ENCODE results near the gene XRCC1.

Gene XRCC1

GRCh38 chr19:43599635-43600295 lies 24.4 kb upstream of the XRCC1 start:
- H3K9me3 ChIP-seq (ENCODE audit: control insufficient read depth, low read length) = no peaks in the 10 kb centered on the region
- H3K4me3 ChIP-seq (ENCODE audit: extremely low read depth, insufficient read depth, low read length, poor library complexity, severe bottlenecking) = no peak overlapping the region
- 89 to 94% methylated on average over 1 to 2 of the region's 4 CpGs for WGBS, 2 experiments (ENCODE audit: insufficient coverage in 2 of 2)
- peaks cover 43% of the 10 kb centered on the region for H3K36me3 ChIP-seq (ENCODE audit: control insufficient read depth, insufficient read depth, low read length)
- H3K4me1 ChIP-seq (ENCODE audit: control insufficient read depth, insufficient read depth, low read length, poor library complexity, severe bottlenecking) = no peaks in the 10 kb centered on the region
- H3K27ac ChIP-seq (ENCODE audit: low read depth, low read length, severe bottlenecking) = no peak overlapping the region

GRCh38 chr19:43598445-43599240 lies 23.3 kb upstream of the XRCC1 start:
- Histone ChIP-seq H3K4me1 (ENCODE audit: control insufficient read depth, insufficient read depth, low read length, poor library complexity, severe bottlenecking) (no peaks in the 10 kb centered on the region), H3K9me3 (ENCODE audit: control insufficient read depth, low read length) (no peaks in the 10 kb centered on the region), H3K27ac (ENCODE audit: low read depth, low read length, severe bottlenecking) (no peak overlapping the region), H3K4me3 (ENCODE audit: extremely low read depth, insufficient read depth, low read length, poor library complexity, severe bottlenecking) (no peak overlapping the region), H3K36me3 (ENCODE audit: control insufficient read depth, insufficient read depth, low read length) (peaks cover 53% of the 10 kb centered on the region)
- whole genome bisulfite sequencing, 2 experiments (ENCODE audit: insufficient coverage in 2 of 2) = 98 to 100% methylated on average over 9 to 19 of the region's 19 CpGs

GRCh38 chr19:43597876-43598275 lies 22.5 kb upstream of the XRCC1 start:
- no peaks in the 10 kb centered on the region for H3K4me1 ChIP-seq (ENCODE audit: control insufficient read depth, insufficient read depth, low read length, poor library complexity, severe bottlenecking)
- 90% methylated on average over 4 of the region's 5 CpGs for WGBS, 2 experiments (ENCODE audit: insufficient coverage in 2 of 2)
- H3K36me3 ChIP-seq (ENCODE audit: control insufficient read depth, insufficient read depth, low read length) = peaks cover 57% of the 10 kb centered on the region
- H3K27ac ChIP-seq (ENCODE audit: low read depth, low read length, severe bottlenecking) = no peak overlapping the region
- peak overlapping the region; percentile 83 for H3K4me3 ChIP-seq (ENCODE audit: extremely low read depth, insufficient read depth, low read length, poor library complexity, severe bottlenecking)
- H3K9me3 ChIP-seq (ENCODE audit: control insufficient read depth, low read length) = no peaks in the 10 kb centered on the region

GRCh38 chr19:43596842-43597461 lies 21.6 kb upstream of the XRCC1 start:
- H3K36me3 ChIP-seq (ENCODE audit: control insufficient read depth, insufficient read depth, low read length) = peaks cover 59% of the 10 kb centered on the region
- peak overlapping the region; percentile 83 for H3K4me3 ChIP-seq (ENCODE audit: extremely low read depth, insufficient read depth, low read length, poor library complexity, severe bottlenecking)
- peak overlapping the region; percentile 100 for H3K27ac ChIP-seq (ENCODE audit: low read depth, low read length, severe bottlenecking)
- no peaks in the 10 kb centered on the region for H3K9me3 ChIP-seq (ENCODE audit: control insufficient read depth, low read length)
- no peaks in the 10 kb centered on the region for H3K4me1 ChIP-seq (ENCODE audit: control insufficient read depth, insufficient read depth, low read length, poor library complexity, severe bottlenecking)
- WGBS, 2 experiments (ENCODE audit: insufficient coverage in 2 of 2) = 30 to 43% methylated on average over 7 of the region's 7 CpGs

GRCh38 chr19:43595999-43596841 lies 20.9 kb upstream of the XRCC1 start, which contains the start of the genes IRGQ and ZNF576:
Gene IRGQ (minus strand): TSS chr19:43596134. CDS start chr19:43595338, 796 bp downstream.
Gene ZNF576 (plus strand): TSS chr19:43596595. CDS start chr19:43597109, 514 bp downstream.
- H3K36me3 ChIP-seq (ENCODE audit: control insufficient read depth, insufficient read depth, low read length) = peaks cover 60% of the 10 kb centered on the region
- 0% methylated on average over 35 to 59 of the region's 60 CpGs for WGBS, 2 experiments (ENCODE audit: insufficient coverage in 2 of 2)

GRCh38 chr19:43595605-43595998 lies 20.3 kb upstream of the XRCC1 start:
- H3K27ac ChIP-seq (ENCODE audit: low read depth, low read length, severe bottlenecking) = peak overlapping the region; percentile 100
- peak overlapping the region; percentile 83 for H3K4me3 ChIP-seq (ENCODE audit: extremely low read depth, insufficient read depth, low read length, poor library complexity, severe bottlenecking)
- no peaks in the 10 kb centered on the region for H3K4me1 ChIP-seq (ENCODE audit: control insufficient read depth, insufficient read depth, low read length, poor library complexity, severe bottlenecking)
- WGBS, 2 experiments (ENCODE audit: insufficient coverage in 2 of 2) = 2 to 3% methylated on average over 15 to 18 of the region's 18 CpGs
- H3K9me3 ChIP-seq (ENCODE audit: control insufficient read depth, low read length) = no peaks in the 10 kb centered on the region
- peaks cover 61% of the 10 kb centered on the region for H3K36me3 ChIP-seq (ENCODE audit: control insufficient read depth, insufficient read depth, low read length)

More at GRCh38 chr19:43595999-43596841, 20.9 kb upstream of the XRCC1 start, which contains the start of the genes IRGQ and ZNF576:
- H3K4me1 ChIP-seq (ENCODE audit: control insufficient read depth, insufficient read depth, low read length, poor library complexity, severe bottlenecking) = no peaks in the 10 kb centered on the region
- no peaks in the 10 kb centered on the region for H3K9me3 ChIP-seq (ENCODE audit: control insufficient read depth, low read length)
- peak within 1 kb of the TSS; percentile 100 for H3K27ac ChIP-seq (ENCODE audit: low read depth, low read length, severe bottlenecking)
- H3K4me3 ChIP-seq (ENCODE audit: extremely low read depth, insufficient read depth, low read length, poor library complexity, severe bottlenecking) = peak within 1 kb of the TSS; percentile 83

GRCh38 chr19:43594710-43595604 lies 19.6 kb upstream of the XRCC1 start:
- Histone ChIP-seq H3K36me3 (ENCODE audit: control insufficient read depth, insufficient read depth, low read length) (peaks cover 62% of the 10 kb centered on the region), H3K27ac (ENCODE audit: low read depth, low read length, severe bottlenecking) (peak overlapping the region; percentile 100), H3K9me3 (ENCODE audit: control insufficient read depth, low read length) (no peaks in the 10 kb centered on the region), H3K4me1 (ENCODE audit: control insufficient read depth, insufficient read depth, low read length, poor library complexity, severe bottlenecking) (no peaks in the 10 kb centered on the region), H3K4me3 (ENCODE audit: extremely low read depth, insufficient read depth, low read length, poor library complexity, severe bottlenecking) (peak overlapping the region; percentile 83)
- WGBS, 2 experiments (ENCODE audit: insufficient coverage in 2 of 2) = 3 to 6% methylated on average over 59 to 62 of the region's 64 CpGs

GRCh38 chr19:43594081-43594697 lies 18.9 kb upstream of the XRCC1 start:
- Histone ChIP-seq H3K4me3 (ENCODE audit: extremely low read depth, insufficient read depth, low read length, poor library complexity, severe bottlenecking) (peak overlapping the region; percentile 83), H3K36me3 (ENCODE audit: control insufficient read depth, insufficient read depth, low read length) (peaks cover 62% of the 10 kb centered on the region), H3K4me1 (ENCODE audit: control insufficient read depth, insufficient read depth, low read length, poor library complexity, severe bottlenecking) (no peaks in the 10 kb centered on the region), H3K27ac (ENCODE audit: low read depth, low read length, severe bottlenecking) (no peak overlapping the region), H3K9me3 (ENCODE audit: control insufficient read depth, low read length) (no peaks in the 10 kb centered on the region)
- WGBS, 2 experiments (ENCODE audit: insufficient coverage in 2 of 2) = 89 to 91% methylated on average over 5 to 8 of the region's 10 CpGs

GRCh38 chr19:43592800-43593350 lies 17.5 kb upstream of the XRCC1 start:
- WGBS, 2 experiments (ENCODE audit: insufficient coverage in 2 of 2) = 96% methylated on average over 29 to 37 of the region's 37 CpGs
- H3K27ac ChIP-seq (ENCODE audit: low read depth, low read length, severe bottlenecking) = no peak overlapping the region
- H3K4me1 ChIP-seq (ENCODE audit: control insufficient read depth, insufficient read depth, low read length, poor library complexity, severe bottlenecking) = no peaks in the 10 kb centered on the region
- peaks cover 59% of the 10 kb centered on the region for H3K36me3 ChIP-seq (ENCODE audit: control insufficient read depth, insufficient read depth, low read length)
- no peaks in the 10 kb centered on the region for H3K9me3 ChIP-seq (ENCODE audit: control insufficient read depth, low read length)
- H3K4me3 ChIP-seq (ENCODE audit: extremely low read depth, insufficient read depth, low read length, poor library complexity, severe bottlenecking) = no peak overlapping the region
